ENCODE data around the gene PER1. TPM values are rescaled to one million over a fixed set of nuclear protein-coding genes. Genes with fewer than 3 reads are reported as not detected.

Gene PER1
- total RNA-seq, 1 experiment from 2014 or later, result 17.1 TPM

DNA sequence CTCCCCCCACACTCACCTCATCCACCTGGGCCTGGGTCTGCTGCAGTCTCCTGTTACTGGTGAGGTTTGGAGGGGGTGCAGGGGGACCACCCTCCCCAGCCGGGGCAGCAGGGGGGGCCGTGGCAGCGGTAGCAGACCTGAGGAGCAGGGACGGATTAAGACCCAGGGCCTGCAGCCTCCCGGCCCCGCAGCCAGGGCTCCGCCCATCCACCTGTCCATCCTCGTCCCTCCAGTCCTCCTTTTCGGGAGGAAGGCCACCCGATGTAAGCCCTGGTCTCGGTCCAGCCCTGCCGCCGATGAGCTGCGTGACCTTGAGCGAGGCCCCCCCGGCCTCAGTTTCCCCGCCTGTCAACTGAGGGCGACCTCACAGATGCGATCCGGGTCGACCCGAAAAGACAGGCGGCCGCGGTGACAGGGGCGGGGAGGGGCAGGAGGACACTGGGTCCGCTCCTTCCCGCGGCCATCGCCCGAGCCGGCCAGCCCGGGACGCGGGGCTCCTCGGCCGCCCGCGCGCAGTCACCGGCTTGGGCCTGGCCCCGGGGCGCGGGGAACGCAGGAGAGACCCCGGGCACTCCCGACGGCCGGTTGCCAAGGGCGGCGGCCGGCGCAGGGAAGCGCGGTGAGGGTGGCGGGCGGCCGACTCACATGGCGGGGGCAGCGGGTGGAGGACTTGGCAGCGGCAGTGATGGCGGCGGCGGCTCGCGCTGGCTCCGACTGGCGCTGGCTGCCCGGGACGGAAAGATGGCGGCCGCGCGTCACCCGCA is 10.2 kb upstream of the PER1 start, which contains the start of gene VAMP2:
VAMP2 (minus strand) TSS at position 716 of the 764 bp plus-strand sequence; CDS start at position 647, 69 bp downstream.
- Histone ChIP-seq H3K4me3 (ENCODE audit: low read depth in 2 of 2, low read length in 2 of 2) (peak within 1 kb of the TSS; percentile 79 to 84), H3K36me3 (ENCODE audit: control insufficient read depth, insufficient read depth, low read length) (no peaks in the 10 kb centered on the region; the same call in none of the 2 replicates), H3K27me3 (ENCODE audit: control insufficient read depth, insufficient read depth, low read length) (no peaks in the 10 kb centered on the region), H3K27ac (ENCODE audit: low read length) (peak within 1 kb of the TSS; percentile 79), H3K4me1 (ENCODE audit: control insufficient read depth, insufficient read depth, low read length) (peaks cover 29% of the 10 kb centered on the region), H3K9me3 (ENCODE audit: control insufficient read depth, insufficient read depth, low read depth, low read length) (no peaks in the 10 kb centered on the region)
- ATAC-seq, result peak; percentile 74
- TF ChIP-seq, protein P1, sequence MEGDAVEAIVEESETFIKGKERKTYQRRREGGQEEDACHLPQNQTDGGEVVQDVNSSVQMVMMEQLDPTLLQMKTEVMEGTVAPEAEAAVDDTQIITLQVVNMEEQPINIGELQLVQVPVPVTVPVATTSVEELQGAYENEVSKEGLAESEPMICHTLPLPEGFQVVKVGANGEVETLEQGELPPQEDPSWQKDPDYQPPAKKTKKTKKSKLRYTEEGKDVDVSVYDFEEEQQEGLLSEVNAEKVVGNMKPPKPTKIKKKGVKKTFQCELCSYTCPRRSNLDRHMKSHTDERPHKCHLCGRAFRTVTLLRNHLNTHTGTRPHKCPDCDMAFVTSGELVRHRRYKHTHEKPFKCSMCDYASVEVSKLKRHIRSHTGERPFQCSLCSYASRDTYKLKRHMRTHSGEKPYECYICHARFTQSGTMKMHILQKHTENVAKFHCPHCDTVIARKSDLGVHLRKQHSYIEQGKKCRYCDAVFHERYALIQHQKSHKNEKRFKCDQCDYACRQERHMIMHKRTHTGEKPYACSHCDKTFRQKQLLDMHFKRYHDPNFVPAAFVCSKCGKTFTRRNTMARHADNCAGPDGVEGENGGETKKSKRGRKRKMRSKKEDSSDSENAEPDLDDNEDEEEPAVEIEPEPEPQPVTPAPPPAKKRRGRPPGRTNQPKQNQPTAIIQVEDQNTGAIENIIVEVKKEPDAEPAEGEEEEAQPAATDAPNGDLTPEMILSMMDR (IDR thresholded peaks at IDR 0.05), result no peak
- TF ChIP-seq POLR2AphosphoS5 (IDR thresholded peaks at IDR 0.05; ENCODE audit: low read depth, low read length), result 0 out of 2 replicates have a peak, but pooled peaks have one; percentile 29
- intact Hi-C loops (cut with micrococcal nuclease; ENCODE audit: unreplicated experiment), result no loop called here
- ChIA-PET CTCF (no interaction called here), POLR2A (no interaction called here)
- in situ Hi-C loops (cut with HindIII; ENCODE audit: low pct_unique_long_range_greater_than_20kb, low sequenced_read_pairs), result no loop called here
- DNase-seq (ENCODE audit: low read depth, low spot score), result no peak
- BruUV-seq (replicated peaks), result no TSS peak

DNA sequence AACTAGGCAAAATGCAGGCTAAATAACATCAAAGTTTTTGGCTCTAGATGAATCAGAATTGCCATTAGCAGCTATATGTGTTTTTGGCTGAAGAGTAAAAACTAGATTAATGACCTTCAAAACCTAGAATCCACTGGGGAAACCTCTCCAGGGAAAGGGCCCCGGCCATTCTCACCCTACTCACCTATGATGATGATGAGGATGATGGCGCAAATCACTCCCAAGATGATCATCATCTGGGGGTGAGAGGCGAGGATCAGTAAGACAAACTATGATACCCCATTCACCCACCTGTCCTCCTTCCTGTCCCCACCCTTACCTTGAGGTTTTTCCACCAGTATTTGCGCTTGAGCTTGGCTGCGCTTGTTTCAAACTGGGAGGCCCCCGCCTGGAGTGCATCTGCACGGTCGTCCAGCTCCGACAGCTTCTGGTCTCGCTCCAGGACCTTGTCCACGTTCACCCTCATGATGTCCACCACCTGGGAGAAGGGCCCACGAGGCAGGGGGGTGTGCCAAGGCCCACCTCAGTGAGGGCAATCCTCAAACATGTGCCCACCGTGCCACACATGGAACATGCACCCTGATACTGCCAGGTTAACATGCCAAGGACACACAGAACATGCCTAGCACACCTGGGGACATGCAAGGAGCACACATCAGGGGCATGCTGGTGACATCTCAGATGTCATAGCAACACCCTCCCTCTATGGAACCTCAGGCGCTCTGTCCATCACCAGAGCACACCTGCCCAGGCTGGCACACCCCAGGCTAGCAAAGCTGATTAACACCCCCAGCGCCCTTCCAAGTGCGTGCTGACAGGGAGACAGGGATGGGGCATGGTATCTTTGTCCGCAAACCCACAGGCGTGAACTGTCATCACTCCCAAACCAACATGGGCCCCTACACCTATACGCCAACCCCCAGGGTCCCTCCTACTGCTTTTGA is 9.4 kb upstream of the PER1 start:
- no TSS peak for BruUV-seq (replicated peaks)
- in situ Hi-C loops (cut with HindIII; ENCODE audit: low pct_unique_long_range_greater_than_20kb, low sequenced_read_pairs), result no loop called here
- H3K9me3 ChIP-seq (ENCODE audit: control insufficient read depth, insufficient read depth, low read depth, low read length), result no peaks in the 10 kb centered on the region
- DNase-seq (ENCODE audit: low read depth, low spot score) (no peak), ATAC-seq (no peak)
- no peaks in the 10 kb centered on the region; the same call in none of the 2 replicates for H3K36me3 ChIP-seq (ENCODE audit: control insufficient read depth, insufficient read depth, low read length)
- H3K27ac ChIP-seq (ENCODE audit: low read length), result peak overlapping the region; percentile 79
- intact Hi-C loops (cut with micrococcal nuclease; ENCODE audit: unreplicated experiment), result no loop called here
- H3K27me3 ChIP-seq (ENCODE audit: control insufficient read depth, insufficient read depth, low read length), result no peaks in the 10 kb centered on the region
- TF ChIP-seq, protein P2, sequence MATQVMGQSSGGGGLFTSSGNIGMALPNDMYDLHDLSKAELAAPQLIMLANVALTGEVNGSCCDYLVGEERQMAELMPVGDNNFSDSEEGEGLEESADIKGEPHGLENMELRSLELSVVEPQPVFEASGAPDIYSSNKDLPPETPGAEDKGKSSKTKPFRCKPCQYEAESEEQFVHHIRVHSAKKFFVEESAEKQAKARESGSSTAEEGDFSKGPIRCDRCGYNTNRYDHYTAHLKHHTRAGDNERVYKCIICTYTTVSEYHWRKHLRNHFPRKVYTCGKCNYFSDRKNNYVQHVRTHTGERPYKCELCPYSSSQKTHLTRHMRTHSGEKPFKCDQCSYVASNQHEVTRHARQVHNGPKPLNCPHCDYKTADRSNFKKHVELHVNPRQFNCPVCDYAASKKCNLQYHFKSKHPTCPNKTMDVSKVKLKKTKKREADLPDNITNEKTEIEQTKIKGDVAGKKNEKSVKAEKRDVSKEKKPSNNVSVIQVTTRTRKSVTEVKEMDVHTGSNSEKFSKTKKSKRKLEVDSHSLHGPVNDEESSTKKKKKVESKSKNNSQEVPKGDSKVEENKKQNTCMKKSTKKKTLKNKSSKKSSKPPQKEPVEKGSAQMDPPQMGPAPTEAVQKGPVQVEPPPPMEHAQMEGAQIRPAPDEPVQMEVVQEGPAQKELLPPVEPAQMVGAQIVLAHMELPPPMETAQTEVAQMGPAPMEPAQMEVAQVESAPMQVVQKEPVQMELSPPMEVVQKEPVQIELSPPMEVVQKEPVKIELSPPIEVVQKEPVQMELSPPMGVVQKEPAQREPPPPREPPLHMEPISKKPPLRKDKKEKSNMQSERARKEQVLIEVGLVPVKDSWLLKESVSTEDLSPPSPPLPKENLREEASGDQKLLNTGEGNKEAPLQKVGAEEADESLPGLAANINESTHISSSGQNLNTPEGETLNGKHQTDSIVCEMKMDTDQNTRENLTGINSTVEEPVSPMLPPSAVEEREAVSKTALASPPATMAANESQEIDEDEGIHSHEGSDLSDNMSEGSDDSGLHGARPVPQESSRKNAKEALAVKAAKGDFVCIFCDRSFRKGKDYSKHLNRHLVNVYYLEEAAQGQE (IDR thresholded peaks at IDR 0.05; ENCODE audit: insufficient read depth in 1 of 2, low read depth in 2 of 2, low read length in 1 of 2), result no peak
- TF ChIP-seq, protein P1 (IDR thresholded peaks at IDR 0.05), result no peak
- TF ChIP-seq SIN3A (IDR thresholded peaks at IDR 0.05; ENCODE audit: borderline replicate concordance, insufficient read depth, low read depth, low read length) (no peak), TCF7L2 (IDR thresholded peaks at IDR 0.05; ENCODE audit: low read depth, low read length) (no peak), POLR2AphosphoS5 (IDR thresholded peaks at IDR 0.05; ENCODE audit: low read depth, low read length) (no peak)
- peaks cover 32% of the 10 kb centered on the region for H3K4me1 ChIP-seq (ENCODE audit: control insufficient read depth, insufficient read depth, low read length)
- CTCF ChIA-PET, result interaction anchor here (0.5 kb wide), 1 partner anchor 39 kb away, joined by 3 read pairs; no protein-coding TSS in a partner anchor
- peak overlapping the region; percentile 79 to 84 for H3K4me3 ChIP-seq (ENCODE audit: low read depth in 2 of 2, low read length in 2 of 2)
- POLR2A ChIA-PET, result no interaction called here

Measured in Panc1 (cell line).